Right lobe of liver (tissue), 4 donors: ENCODE data around the gene OBSCN.

Source experiments
- CTCF ChIP-seq, 4 donors: fragments of 200-600 bp in 3 of 4; fragments of 450-650 bp in 1 of 4; IDR thresholded peaks; one replicate each; pipeline versions ENCODE4 v1.5.1 to v1.8.0; 2016 to 2022; ENCODE audit warnings: antibody characterized with exemption in 4 of 4, mild to moderate bottlenecking in 2 of 4
- POLR2A ChIP-seq: fragments of 450-650 bp; IDR thresholded peaks from one replicate; pipeline ENCODE4 v1.6.1; 2017; ENCODE audit warnings: antibody characterized with exemption, mild to moderate bottlenecking
- donor health status: DM: no; HTN: no; CAD: no.
- donor health status: DM: no; HTN: no; CAD: no.
- donor health status: DM: no; HTN: yes; CAD: no.

DNA sequence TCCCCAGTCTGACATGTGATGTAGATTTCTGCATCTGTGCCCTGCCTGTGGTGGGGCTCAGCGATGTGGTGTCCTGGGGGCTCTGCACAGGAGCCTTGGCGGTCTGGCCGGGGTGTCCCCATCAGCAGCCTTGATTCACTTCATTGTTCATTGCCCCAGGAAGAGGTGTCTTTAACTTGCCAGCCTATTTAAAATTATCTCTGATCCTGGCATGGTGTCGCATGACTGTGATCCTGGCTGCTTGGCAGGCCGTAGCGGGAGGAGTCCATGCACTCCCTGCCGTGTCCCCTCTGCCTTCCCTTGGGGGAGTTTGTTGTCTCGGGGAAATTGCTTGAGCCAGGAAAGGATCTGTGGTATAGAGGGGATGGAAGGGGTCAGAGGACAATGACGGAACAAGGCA, 138.9 kb downstream of the OBSCN start:
- TF ChIP-seq CTCF (IDR thresholded peaks at IDR 0.05) (no peak), POLR2A (no peak)
